Stomach (tissue), 4 donors: ENCODE measurements around the gene TNRC6C.

Source experiments
- CTCF ChIP-seq, 7 experiments: fragments of 450-650 bp in 4 of 7; fragments of 200-600 bp in 3 of 7; sonication (generic) in 3 of 7; IDR thresholded peaks; one replicate each; pipeline ENCODE4 v1.5.1; 2016 to 2019; ENCODE audit warnings: antibody characterized with exemption in 7 of 7, control low read depth in 2 of 7, mild to moderate bottlenecking in 1 of 7
- EP300 ChIP-seq: sonication (generic); formaldehyde crosslinking; IDR thresholded peaks from one replicate; pipeline ENCODE4 v1.6.1; 2017; ENCODE audit warnings: antibody characterized with exemption

GRCh38 chr17:78124081-78124835 is 165.8 kb downstream of the TNRC6C start:
- TF ChIP-seq CTCF (IDR thresholded peaks at IDR 0.05): no peak
- TF ChIP-seq EP300: no peak
